DOHH2 (cell line): ENCODE results near the gene RMI2.
A peak's percentile ranks its signal among the peaks of the same experiment; 100 is the strongest.

ENCODE experiments used
- H3F3A ChIP-seq: fragments of 200-600 bp; sonication (generic), shearing (Covaris generic); 2 replicates; pipeline ENCODE4 v1.6.0; 2016; ENCODE audit warnings: antibody characterized with exemption, mild to moderate bottlenecking; ENCODE audit not compliant: control insufficient read depth, insufficient read depth
- H3K27ac ChIP-seq: fragments of 200-600 bp; sonication (generic); 2 replicates; pipeline ENCODE4 v1.5.1; 2014; ENCODE audit warnings: low read depth, mild to moderate bottlenecking, low read length, moderate library complexity
- H3K27me3 ChIP-seq: fragments of 200-600 bp; sonication (generic); 2 replicates; pipeline ENCODE4 v1.6.1; 2014; ENCODE audit warnings: mild to moderate bottlenecking, low read length, mixed read lengths; ENCODE audit not compliant: control insufficient read depth
- H3K36me3 ChIP-seq: fragments of 200-600 bp; sonication (generic); 2 replicates; pipeline ENCODE4 v1.6.1; 2014; ENCODE audit warnings: mild to moderate bottlenecking, low read length, moderate library complexity, mixed read lengths; ENCODE audit not compliant: control insufficient read depth
- H3K4me1 ChIP-seq: fragments of 200-600 bp; sonication (generic); 2 replicates; pipeline ENCODE4 v1.6.1; 2014; ENCODE audit warnings: mild to moderate bottlenecking, low read length, mixed read lengths; ENCODE audit not compliant: control insufficient read depth
- H3K4me2 ChIP-seq: fragments of 200-600 bp; sonication (generic); 2 replicates; pipeline ENCODE4 v1.6.0; 2014; ENCODE audit warnings: mild to moderate bottlenecking, low read length, moderate library complexity
- H3K4me3 ChIP-seq: fragments of 200-600 bp; sonication (generic); 2 replicates; pipeline ENCODE4 v1.5.1; 2014; ENCODE audit warnings: mild to moderate bottlenecking, low read length, mixed read lengths
- H3K79me2 ChIP-seq: fragments of 200-600 bp; sonication (generic); 2 replicates; pipeline ENCODE4 v1.6.1; 2014; ENCODE audit warnings: mild to moderate bottlenecking, low read length, mixed read lengths; ENCODE audit not compliant: control insufficient read depth
- H3K9me2 ChIP-seq: fragments of 200-600 bp; sonication (generic); replicated peaks from 2 replicates; pipeline ENCODE4 v1.6.1; 2014; ENCODE audit warnings: mild to moderate bottlenecking, low read length, mixed read lengths; ENCODE audit not compliant: control insufficient read depth
- H3K9me3 ChIP-seq: fragments of 200-600 bp; sonication (generic); 2 replicates; pipeline ENCODE4 v1.6.1; 2014; ENCODE audit warnings: antibody characterized with exemption, low read length, mixed read lengths; ENCODE audit not compliant: control insufficient read depth, insufficient read depth
- H4K20me1 ChIP-seq: fragments of 200-600 bp; sonication (generic); 2 replicates; pipeline ENCODE4 v1.6.0; 2014; ENCODE audit warnings: low read depth, mild to moderate bottlenecking, antibody characterized with exemption, low read length, moderate library complexity; ENCODE audit not compliant: control insufficient read depth, insufficient read depth
- CTCF ChIP-seq: fragments of 200-600 bp; sonication (generic); IDR thresholded peaks from one replicate; pipeline ENCODE4 v1.5.1; 2014; ENCODE audit warnings: antibody characterized with exemption, mild to moderate bottlenecking, low read depth, low read length; ENCODE audit not compliant: poor library complexity, severe bottlenecking
- EZH2phosphoT487 ChIP-seq: fragments of 200-600 bp; sonication (generic); IDR thresholded peaks from 2 replicates; pipeline ENCODE4 v1.6.1; 2017; ENCODE audit warnings: borderline replicate concordance, mild to moderate bottlenecking, antibody characterized with exemption, low read length, moderate library complexity, mixed read lengths

RMI2 gene

DNA sequence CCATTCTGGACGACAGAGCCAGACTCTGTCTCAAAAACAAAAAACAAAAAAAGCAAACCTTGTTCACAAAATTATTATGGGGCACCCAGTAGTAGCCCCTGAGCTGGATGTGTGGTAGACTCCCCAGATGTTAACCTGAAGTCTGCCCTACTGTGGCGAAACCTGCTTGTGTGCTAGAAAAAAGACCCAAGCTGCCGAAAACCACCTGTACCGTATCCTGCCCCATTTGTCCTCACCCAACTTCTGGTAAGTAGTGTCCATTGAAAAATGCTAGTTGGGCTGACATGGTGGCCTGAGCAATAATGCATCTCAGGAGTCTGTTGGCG, 9.1 kb downstream of the RMI2 start:
- H3K4me3 ChIP-seq, result peak overlapping the region; percentile 28
- peak overlapping the region; percentile 44 for H3K27ac ChIP-seq
- H3K4me1 ChIP-seq, result peaks cover 54% of the 10 kb centered on the region

GRCh38 chr16:11354733-11355574, 9.7 kb downstream of the RMI2 start:
- Histone ChIP-seq H3F3A (peaks cover 14% of the 10 kb centered on the region), H4K20me1 (peaks cover 8% of the 10 kb centered on the region; the same call in 1 of the 2 replicates), H3K9me2 (no peaks in the 10 kb centered on the region), H3K36me3 (peaks cover 52% of the 10 kb centered on the region), H3K4me3 (peak overlapping the region; percentile 28), H3K9me3 (no peaks in the 10 kb centered on the region), H3K4me2 (peak overlapping the region; percentile 55), H3K79me2 (peaks cover 26% of the 10 kb centered on the region), H3K27ac (peak overlapping the region; percentile 44), H3K27me3 (peaks cover 24% of the 10 kb centered on the region), H3K4me1 (peaks cover 51% of the 10 kb centered on the region)
- TF ChIP-seq CTCF (peak; percentile 19), EZH2phosphoT487 (no peak)

More for the DNA sequence above, 9.1 kb downstream of the RMI2 start:
- peaks cover 14% of the 10 kb centered on the region for H3F3A ChIP-seq
- peaks cover 32% of the 10 kb centered on the region for H3K79me2 ChIP-seq
- no peak for TF ChIP-seq EZH2phosphoT487
- no peak for TF ChIP-seq CTCF
- peaks cover 18% of the 10 kb centered on the region for H3K27me3 ChIP-seq
- peaks cover 9% of the 10 kb centered on the region; the same call in 1 of the 2 replicates for H4K20me1 ChIP-seq
- H3K4me2 ChIP-seq, result peak overlapping the region; percentile 55
- no peaks in the 10 kb centered on the region for H3K9me3 ChIP-seq
- no peaks in the 10 kb centered on the region for H3K9me2 ChIP-seq
- H3K36me3 ChIP-seq, result peaks cover 52% of the 10 kb centered on the region

- Histone ChIP-seq H3F3A (peaks cover 14% of the 10 kb centered on the region), H3K4me2 (peak overlapping the region; percentile 55), H3K27ac (peak overlapping the region; percentile 44; the same call in 1 of the 2 replicates), H3K4me1 (peaks cover 54% of the 10 kb centered on the region), H3K4me3 (peak overlapping the region; percentile 28), H3K36me3 (peaks cover 48% of the 10 kb centered on the region), H3K27me3 (peaks cover 33% of the 10 kb centered on the region), H3K79me2 (peaks cover 18% of the 10 kb centered on the region), H3K9me3 (no peaks in the 10 kb centered on the region), H3K9me2 (no peaks in the 10 kb centered on the region), H4K20me1 (peaks cover 8% of the 10 kb centered on the region)
- no peak for TF ChIP-seq EZH2phosphoT487
- TF ChIP-seq CTCF, result no peak
These were observed 10.6 kb downstream of the RMI2 start for GRCh38 chr16:11355862-11356261.
